ENCODE data around the gene ARIH2.

DNA sequence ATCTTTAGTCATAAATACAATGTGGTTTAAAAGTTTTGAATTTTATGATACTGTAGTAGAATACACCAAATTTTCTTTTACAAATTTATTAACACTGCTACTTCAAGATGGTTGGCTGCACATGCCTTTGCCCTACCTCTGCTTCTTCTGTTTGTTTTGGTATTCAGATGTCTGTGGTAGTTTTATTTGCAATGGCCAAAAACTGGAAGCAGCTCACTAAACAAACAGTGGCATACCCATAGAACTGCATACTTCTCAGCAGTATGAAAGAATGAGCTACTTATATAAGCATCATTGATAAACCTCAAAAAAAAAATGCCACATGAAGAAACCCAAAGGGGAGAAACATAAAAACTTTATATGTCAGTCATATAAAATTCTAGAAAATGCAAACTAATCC, 19.5 kb downstream of the ARIH2 start:
- TF ChIP-seq, protein P1, sequence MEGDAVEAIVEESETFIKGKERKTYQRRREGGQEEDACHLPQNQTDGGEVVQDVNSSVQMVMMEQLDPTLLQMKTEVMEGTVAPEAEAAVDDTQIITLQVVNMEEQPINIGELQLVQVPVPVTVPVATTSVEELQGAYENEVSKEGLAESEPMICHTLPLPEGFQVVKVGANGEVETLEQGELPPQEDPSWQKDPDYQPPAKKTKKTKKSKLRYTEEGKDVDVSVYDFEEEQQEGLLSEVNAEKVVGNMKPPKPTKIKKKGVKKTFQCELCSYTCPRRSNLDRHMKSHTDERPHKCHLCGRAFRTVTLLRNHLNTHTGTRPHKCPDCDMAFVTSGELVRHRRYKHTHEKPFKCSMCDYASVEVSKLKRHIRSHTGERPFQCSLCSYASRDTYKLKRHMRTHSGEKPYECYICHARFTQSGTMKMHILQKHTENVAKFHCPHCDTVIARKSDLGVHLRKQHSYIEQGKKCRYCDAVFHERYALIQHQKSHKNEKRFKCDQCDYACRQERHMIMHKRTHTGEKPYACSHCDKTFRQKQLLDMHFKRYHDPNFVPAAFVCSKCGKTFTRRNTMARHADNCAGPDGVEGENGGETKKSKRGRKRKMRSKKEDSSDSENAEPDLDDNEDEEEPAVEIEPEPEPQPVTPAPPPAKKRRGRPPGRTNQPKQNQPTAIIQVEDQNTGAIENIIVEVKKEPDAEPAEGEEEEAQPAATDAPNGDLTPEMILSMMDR (conservative IDR thresholded peaks at IDR 0.05; ENCODE audit: low read depth, low read length): no peak
- TF ChIP-seq EZH2 (IDR thresholded peaks at IDR 0.05; ENCODE audit: borderline replicate concordance, low read depth, low read length, poor library complexity, severe bottlenecking): no peak
